GM12878 (cell line): Measurements from ENCODE around the gene DNAJB8. TPM values are rescaled to one million over a fixed set of nuclear protein-coding genes. Genes with fewer than 3 reads are reported as not detected.

ENCODE experiments used
- ATAC-seq: fragments of 200-7000 bp; cut with Tn5 transposase; 3 replicates; pipeline ENCODE4 v1.9.1; 2020; ENCODE audit warnings: mild to moderate bottlenecking, moderate library complexity
- BruUV-seq: library from RNA; stranded (reverse); fragments of 400-500 nt; replicated peaks from 2 replicates; lab custom pipeline; 2021; lab: Mats Ljungman, UMichigan
- CTCF ChIA-PET: fragments of 300-600 bp; sonication (Branson Sonifier 250); formaldehyde crosslinking; extraction: SDS; loops from one replicate; lab custom pipeline; 2021; ENCODE audit warnings: inconsistent platforms; lab: Yijun Ruan, JAX
- POLR2A ChIA-PET: fragments of 350-600 bp; formaldehyde crosslinking; extraction: SDS; loops from one replicate; lab custom pipeline; 2021; ENCODE audit warnings: inconsistent platforms; lab: Charles Lee
- RAD21 ChIA-PET: fragments of 300-600 bp; sonication (Branson Sonifier 250); formaldehyde crosslinking; loops from one replicate; lab custom pipeline; 2023; ENCODE audit warnings: antibody characterized with exemption; ENCODE audit not compliant: unreplicated experiment; lab: Charles Lee
- SMC1A ChIA-PET: fragments of 300-600 bp; sonication (Branson Sonifier 250); formaldehyde crosslinking; loops from one replicate; lab custom pipeline; 2023; ENCODE audit not compliant: unreplicated experiment, uncharacterized antibody; lab: Charles Lee
- DNase-seq: peaks from one replicate; pipeline ENCODE4 v3.0.0-alpha.2; 2011; ENCODE audit warnings: low read depth, low spot score
- FAIRE-seq: peaks from 3 replicates; lab custom pipeline; 2011; peaks lifted over from hg19 to GRCh38; lab: Jason Lieb, UNC
- H2AFZ ChIP-seq: 2 replicates; pipeline ENCODE4 v1.6.0; 2011; ENCODE audit warnings: low read depth, low read length, control low read depth; ENCODE audit not compliant: control insufficient read depth
- H3K27ac ChIP-seq: 2 replicates; pipeline ENCODE4 v1.5.1; 2011; ENCODE audit warnings: control low read depth; ENCODE audit not compliant: control insufficient read depth, insufficient read depth
- H3K27me3 ChIP-seq, 2 experiments: replicated peaks in 1 of 2; 2 replicates each; pipeline versions ENCODE4 v1.6.0 to v1.6.1; 2011; ENCODE audit warnings: low read length in 1 of 2; ENCODE audit not compliant: control insufficient read depth in 2 of 2, insufficient read depth in 2 of 2
- H3K36me3 ChIP-seq, 2 experiments: 2 replicates each; pipeline ENCODE4 v1.5.1; 2011; ENCODE audit warnings: low read length in 1 of 2; ENCODE audit not compliant: control insufficient read depth in 2 of 2, insufficient read depth in 2 of 2
- H3K4me1 ChIP-seq: 2 replicates; pipeline ENCODE4 v1.6.1; 2011; ENCODE audit warnings: mild to moderate bottlenecking, low read length, moderate library complexity, mixed read lengths; ENCODE audit not compliant: control insufficient read depth, insufficient read depth
- H3K4me2 ChIP-seq: 2 replicates; pipeline ENCODE4 v1.6.0; 2011; ENCODE audit warnings: control low read depth; ENCODE audit not compliant: control insufficient read depth, insufficient read depth
- H3K4me3 ChIP-seq: fragments of 200-600 bp; sonication (generic); 2 replicates; pipeline ENCODE4 v1.5.1; 2016
- H3K79me2 ChIP-seq: 2 replicates; pipeline ENCODE4 v1.6.0; 2011; ENCODE audit warnings: low read length; ENCODE audit not compliant: control insufficient read depth, insufficient read depth
- H3K9ac ChIP-seq: 2 replicates; pipeline ENCODE4 v1.8.0; 2011; ENCODE audit warnings: low read length, control low read depth, mixed read lengths; ENCODE audit not compliant: control insufficient read depth, insufficient read depth
- H3K9me3 ChIP-seq: replicated peaks from 3 replicates; pipeline ENCODE4 v1.5.1; 2011; ENCODE audit warnings: mild to moderate bottlenecking, low read length; ENCODE audit not compliant: control insufficient read depth, insufficient read depth
- H4K20me1 ChIP-seq: 2 replicates; pipeline ENCODE4 v1.6.0; 2011; ENCODE audit not compliant: control insufficient read depth, insufficient read depth
- BCL11A ChIP-seq: IDR thresholded peaks from 2 replicates; pipeline ENCODE4 v1.6.1; 2011; ENCODE audit warnings: low read depth, low read length
- CBX5 ChIP-seq: sonication (generic); IDR thresholded peaks from 2 replicates; pipeline ENCODE4 v1.6.1; 2016; ENCODE audit warnings: low read depth, moderate library complexity, mild to moderate bottlenecking, inconsistent platforms
- ESRRA ChIP-seq: IDR thresholded peaks from 2 replicates; pipeline ENCODE4 v1.6.1; 2012; ENCODE audit warnings: mild to moderate bottlenecking, low read length, improper control_type of control experiment
- ETV6 ChIP-seq, 2 experiments: fragments of 450-650 bp in 1 of 2; IDR thresholded peaks in 1 of 2; conservative IDR thresholded peaks in 1 of 2; 2 replicates each; pipeline ENCODE4 v1.6.1; 2014; ENCODE audit warnings: antibody characterized with exemption in 1 of 2, borderline replicate concordance in 1 of 2, low read depth in 1 of 2, mild to moderate bottlenecking in 1 of 2, moderate library complexity in 1 of 2
- MYB ChIP-seq: fragments of 150-350 bp; IDR thresholded peaks from 2 replicates; pipeline ENCODE4 v1.6.1; 2014; ENCODE audit warnings: mild to moderate bottlenecking, low read depth, low read length, borderline replicate concordance
- NR2F1 ChIP-seq: fragments of 450-650 bp; conservative IDR thresholded peaks from 2 replicates; pipeline ENCODE4 v1.6.1; 2017; ENCODE audit warnings: mild to moderate bottlenecking
- POLR2AphosphoS2 ChIP-seq: IDR thresholded peaks from 2 replicates; pipeline ENCODE4 v1.6.1; 2011; ENCODE audit warnings: low read depth, mild to moderate bottlenecking, low read length, improper control_type of control experiment, moderate library complexity
- POU2F2 ChIP-seq: IDR thresholded peaks from 3 replicates; pipeline ENCODE4 v1.6.1; 2011; ENCODE audit warnings: low read depth, mild to moderate bottlenecking, low read length, borderline replicate concordance
- SRF ChIP-seq, 2 experiments: IDR thresholded peaks; 2 replicates each; pipeline ENCODE4 v1.6.1; 2011; ENCODE audit warnings: low read depth in 2 of 2, low read length in 2 of 2, mild to moderate bottlenecking in 1 of 2, moderate library complexity in 1 of 2
- TARDBP ChIP-seq: IDR thresholded peaks from 2 replicates; pipeline ENCODE4 v1.6.1; 2016; ENCODE audit warnings: borderline replicate concordance
- TCF3 ChIP-seq: IDR thresholded peaks from 2 replicates; pipeline ENCODE4 v1.6.1; 2012; ENCODE audit warnings: low read depth, mild to moderate bottlenecking, low read length, borderline replicate concordance; ENCODE audit not compliant: insufficient read depth
- WGBS: methylation state at CpG from one replicate; pipeline ENCODE4 v1.1.6; 2016; ENCODE audit warnings: low lambda C conversion rate; ENCODE audit not compliant: insufficient replicate concordance, insufficient coverage; ENCODE audit errors: missing lambda C conversion rate; 5-methylcytosine and 5-hydroxymethylcytosine counted together
- in situ Hi-C: fragments of 300-500 bp; cut with MboI; formaldehyde crosslinking; loops from 9 replicates; pipeline ENCODE4 v1.14.3; 2018; ENCODE audit warnings: mixed read lengths
- intact Hi-C: fragments of 100-400 bp; cut with micrococcal nuclease; formaldehyde crosslinking; loops from one replicate; pipeline ENCODE4 v1.14.2; 2022; ENCODE audit not compliant: unreplicated experiment
- polyA plus RNA-seq, 11 experiments: library from polyadenylated mRNA; depleted of rRNA in 4 of 11; unstranded in 6 of 11; stranded (reverse) in 5 of 11; fragments of >200 nt; fragmentation: Nextera tagmentation in 4 of 11; fragmentation: Illumina TruSeq in 1 of 11; extraction: Ambion mirVana in 4 of 11; extraction: Trizol in 1 of 11; gene quantifications; 1 replicate in 1 of 11; 2 replicates in 10 of 11; pipeline versions ENCODE4 v1.2.1 to v1.2.3, GENCODE V29; 2011 to 2016; ENCODE audit warnings: inconsistent platforms in 2 of 11, missing spikeins in 2 of 11, low read depth in 1 of 11
- total RNA-seq, 4 experiments: library from RNA; depleted of rRNA in 3 of 4; stranded (reverse); fragments of >200 nt in 3 of 4; fragmentation: Illumina TruSeq in 1 of 4; extraction: Trizol in 1 of 4; gene quantifications; 2 replicates each; pipeline versions ENCODE4 v1.2.1 to v1.2.3, GENCODE V29; 2013 to 2021
- TF ChIP-seq, protein P1 (sequence below): fragments of 450-650 bp; formaldehyde crosslinking; IDR thresholded peaks from 2 replicates; pipeline ENCODE4 v1.4.0; 2022; ENCODE audit warnings: mild to moderate bottlenecking, moderate library complexity

Gene DNAJB8
- total and polyA plus RNA-seq, 10 of the 15 experiments (the other 5 are each of a cell fraction or from before 2014, with no cell fraction given) = not detected

DNA sequence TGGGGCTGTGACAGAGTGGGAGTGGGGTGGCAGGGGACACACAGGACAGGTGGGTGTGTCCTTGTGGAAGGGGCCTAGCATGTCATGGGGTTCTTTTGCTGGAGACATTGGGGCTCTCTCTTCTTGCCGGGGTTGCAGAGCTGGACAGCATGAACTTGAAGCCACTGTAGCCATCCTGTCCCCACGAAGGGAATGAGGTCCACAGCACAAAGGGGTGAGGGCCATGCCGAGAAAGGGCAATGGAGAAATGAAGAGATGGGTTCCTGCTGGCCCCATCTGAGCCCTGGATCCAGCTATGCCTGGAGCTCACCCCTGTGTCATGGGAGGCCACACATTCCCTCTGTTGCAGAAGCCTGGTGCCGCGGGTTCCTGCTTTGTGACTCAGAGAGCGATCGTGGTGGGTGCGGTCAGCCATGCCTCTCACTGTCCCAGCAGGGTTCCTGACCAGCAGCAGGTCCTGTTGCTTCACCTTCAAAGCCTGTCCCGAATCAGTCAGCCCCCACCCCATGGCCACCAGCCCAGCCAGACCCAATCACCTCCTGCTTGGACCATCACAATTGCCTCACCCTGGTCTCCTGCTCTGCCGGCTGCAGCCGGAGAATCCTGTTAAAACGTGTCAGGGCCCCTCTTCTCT, 50.0 kb downstream of the DNAJB8 start (continued):
- TF ChIP-seq ETV6 (conservative IDR thresholded peaks at IDR 0.05 in 1 of 2, IDR thresholded peaks at IDR 0.05 in 1 of 2; ENCODE audit: borderline replicate concordance in 1 of 2, low read depth in 1 of 2) = no peak

DNA sequence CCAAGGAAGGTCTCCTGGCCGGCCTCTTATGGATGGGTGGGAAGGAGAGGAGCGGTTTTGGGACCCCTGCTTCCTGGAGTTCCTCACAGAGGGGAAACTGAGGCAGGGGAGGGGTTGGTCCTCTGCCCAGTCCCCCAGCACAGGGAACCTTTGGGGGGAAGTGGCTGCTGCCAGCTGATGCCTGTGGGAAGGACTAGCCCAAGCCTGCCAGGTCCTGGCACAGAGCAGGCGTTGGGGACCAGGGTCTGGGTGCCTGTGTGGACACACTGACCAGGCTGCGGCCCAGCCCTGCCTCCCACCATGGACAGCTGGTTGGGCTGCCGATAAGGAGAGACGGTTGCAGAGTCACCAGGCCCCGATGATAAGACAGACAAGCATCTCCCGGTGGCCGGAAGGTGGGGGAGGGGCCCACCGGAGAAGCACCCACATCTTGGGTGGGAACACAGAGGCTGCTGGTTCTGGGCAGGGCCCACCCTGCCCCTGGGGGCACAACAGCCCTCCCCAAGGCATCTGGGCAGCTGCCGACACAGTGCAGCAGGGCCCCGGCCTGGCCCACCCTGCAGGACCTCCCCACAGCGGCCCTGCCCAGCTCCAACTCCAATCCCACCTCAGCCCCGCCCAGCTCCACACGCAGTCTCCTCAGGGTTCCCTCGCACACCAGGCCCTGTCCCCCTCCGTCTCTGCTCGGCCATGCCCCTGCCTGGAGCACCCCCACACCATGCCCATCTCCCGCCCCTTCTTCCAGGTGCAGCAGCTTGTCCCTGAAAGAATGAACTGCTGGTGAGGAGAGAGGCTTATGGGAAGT, 50.7 kb downstream of the DNAJB8 start:
- no peak overlapping the region for H3K4me2 ChIP-seq
- in situ Hi-C loops = no loop called here
- no peak overlapping the region for H3K27ac ChIP-seq
- no peak overlapping the region for H3K4me3 ChIP-seq
- no peaks in the 10 kb centered on the region for H3K27me3 ChIP-seq
- no peaks in the 10 kb centered on the region for H4K20me1 ChIP-seq
- CTCF ChIA-PET = no interaction called here
- H3K9ac ChIP-seq = no peak overlapping the region
- WGBS = 61% methylated on average over 19 of the region's 19 CpGs
- TF ChIP-seq ESRRA (no peak), BCL11A (no peak), SRF (IDR thresholded peaks at IDR 0.05; ENCODE audit: low read depth in 2 of 2, low read length in 2 of 2) (no peak), POLR2AphosphoS2 (no peak), TARDBP (no peak), TCF3 (no peak), MYB (no peak), CBX5 (no peak), NR2F1 (no peak), POU2F2 (no peak)
- TF ChIP-seq, protein P1, sequence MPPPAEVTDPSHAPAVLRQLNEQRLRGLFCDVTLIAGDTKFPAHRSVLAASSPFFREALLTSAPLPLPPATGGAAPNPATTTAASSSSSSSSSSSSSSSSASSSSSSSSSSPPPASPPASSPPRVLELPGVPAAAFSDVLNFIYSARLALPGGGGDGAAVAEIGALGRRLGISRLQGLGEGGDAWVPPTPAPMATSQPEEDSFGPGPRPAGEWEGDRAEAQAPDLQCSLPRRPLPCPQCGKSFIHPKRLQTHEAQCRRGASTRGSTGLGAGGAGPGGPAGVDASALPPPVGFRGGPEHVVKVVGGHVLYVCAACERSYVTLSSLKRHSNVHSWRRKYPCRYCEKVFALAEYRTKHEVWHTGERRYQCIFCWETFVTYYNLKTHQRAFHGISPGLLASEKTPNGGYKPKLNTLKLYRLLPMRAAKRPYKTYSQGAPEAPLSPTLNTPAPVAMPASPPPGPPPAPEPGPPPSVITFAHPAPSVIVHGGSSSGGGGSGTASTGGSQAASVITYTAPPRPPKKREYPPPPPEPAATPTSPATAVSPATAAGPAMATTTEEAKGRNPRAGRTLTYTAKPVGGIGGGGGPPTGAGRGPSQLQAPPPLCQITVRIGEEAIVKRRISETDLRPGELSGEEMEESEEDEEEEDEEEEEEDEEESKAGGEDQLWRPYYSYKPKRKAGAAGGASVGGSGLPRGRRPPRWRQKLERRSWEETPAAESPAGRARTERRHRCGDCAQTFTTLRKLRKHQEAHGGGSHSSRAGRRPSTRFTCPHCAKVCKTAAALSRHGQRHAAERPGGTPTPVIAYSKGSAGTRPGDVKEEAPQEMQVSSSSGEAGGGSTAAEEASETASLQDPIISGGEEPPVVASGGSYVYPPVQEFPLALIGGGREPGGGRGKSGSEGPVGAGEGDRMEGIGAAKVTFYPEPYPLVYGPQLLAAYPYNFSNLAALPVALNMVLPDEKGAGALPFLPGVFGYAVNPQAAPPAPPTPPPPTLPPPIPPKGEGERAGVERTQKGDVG (CRISPR knock-in tag) = no peak
- POLR2A ChIA-PET = no interaction called here
- intact Hi-C loops = no loop called here
- H3K36me3 ChIP-seq = no peaks in the 10 kb centered on the region
- FAIRE-seq (no peak), ATAC-seq (no peak), DNase-seq (no peak)
- H3K79me2 ChIP-seq = no peaks in the 10 kb centered on the region
- RAD21 ChIA-PET = no interaction called here
- BruUV-seq = no TSS peak
- H3K9me3 ChIP-seq = no peaks in the 10 kb centered on the region
- SMC1A ChIA-PET = interaction anchor here (0.6 kb wide), 1 partner anchor 177 kb away, joined by 3 read pairs; no protein-coding TSS in a partner anchor
- H3K4me1 ChIP-seq = no peaks in the 10 kb centered on the region
- H2AFZ ChIP-seq = no peak overlapping the region
